SK-N-SH (cell line): ENCODE data around the gene ASIC2. TPM values are rescaled to one million over a fixed set of nuclear protein-coding genes. Genes with fewer than 3 reads are reported as not detected.

Experiments
- CTCF ChIA-PET: fragments of 300-600, 350-600 bp; formaldehyde crosslinking; extraction: SDS; loops from one replicate; lab custom pipeline; 2021; lab: Yijun Ruan, JAX
- POLR2A ChIA-PET: fragments of 350-600 bp; sonication (Branson Sonifier 250); formaldehyde crosslinking; extraction: SDS; loops from one replicate; lab custom pipeline; 2020; ENCODE audit warnings: antibody characterized with exemption, inconsistent platforms; lab: Yijun Ruan, JAX
- DNase-seq: peaks from one replicate; pipeline ENCODE4 v3.0.0; 2012
- H2AFZ ChIP-seq: fragments of 200-600 bp; sonication (generic); 2 replicates; pipeline ENCODE4 v1.8.1; 2016; ENCODE audit warnings: antibody characterized with exemption, mild to moderate bottlenecking, low read depth
- H3F3A ChIP-seq: fragments of 200-600 bp; sonication (generic); replicated peaks from 2 replicates; pipeline ENCODE3; 2016; ENCODE audit warnings: antibody characterized with exemption, mild to moderate bottlenecking; ENCODE audit not compliant: insufficient read depth
- H3K27ac ChIP-seq, 2 experiments: fragments of 200-500 bp in 1 of 2; fragments of 200-600 bp in 1 of 2; sonication (Bioruptor generic) in 1 of 2; sonication (generic), shearing (Covaris generic) in 1 of 2; 2 replicates each; pipeline versions ENCODE4 v1.5.1 to v1.6.1; 2014 to 2016; ENCODE audit warnings: low read depth in 2 of 2, inconsistent platforms in 1 of 2, low read length in 1 of 2, mild to moderate bottlenecking in 1 of 2, mixed read lengths in 1 of 2
- H3K27me3 ChIP-seq: fragments of 200-600 bp; sonication (generic), shearing (Covaris generic); 2 replicates; pipeline ENCODE4 v1.6.1; 2016; ENCODE audit warnings: mixed run types; ENCODE audit not compliant: insufficient read depth
- H3K36me3 ChIP-seq, 2 experiments: fragments of 200-500 bp in 1 of 2; fragments of 200-600 bp in 1 of 2; sonication (Bioruptor generic) in 1 of 2; sonication (generic) in 1 of 2; replicated peaks in 1 of 2; 2 replicates each; pipeline versions ENCODE3 to v1.5.1; 2014 to 2016; ENCODE audit warnings: low read length in 1 of 2, mild to moderate bottlenecking in 1 of 2; ENCODE audit not compliant: insufficient read depth in 2 of 2, control insufficient read depth in 1 of 2
- H3K4me1 ChIP-seq, 2 experiments: fragments of 200-500 bp in 1 of 2; fragments of 200-600 bp in 1 of 2; sonication (Bioruptor generic) in 1 of 2; sonication (generic), shearing (Covaris generic) in 1 of 2; 2 replicates each; pipeline versions ENCODE4 v1.5.1 to v1.6.1; 2014 to 2016; ENCODE audit warnings: low read depth in 1 of 2, low read length in 1 of 2, mixed run types in 1 of 2; ENCODE audit not compliant: insufficient read depth in 2 of 2, control insufficient read depth in 1 of 2
- H3K4me2 ChIP-seq: fragments of 200-600 bp; sonication (generic), shearing (Covaris generic); 2 replicates; pipeline ENCODE4 v1.6.1; 2017; ENCODE audit warnings: mixed run types
- H3K4me3 ChIP-seq, 2 experiments: fragments of 200-500 bp in 1 of 2; fragments of 200-600 bp in 1 of 2; sonication (Bioruptor generic) in 1 of 2; sonication (generic), shearing (Covaris generic) in 1 of 2; 2 replicates each; pipeline versions ENCODE4 v1.5.1 to v1.8.1; 2014 to 2016; ENCODE audit warnings: low read depth in 2 of 2, inconsistent platforms in 1 of 2, low read length in 1 of 2, mild to moderate bottlenecking in 1 of 2, mixed read lengths in 1 of 2, moderate library complexity in 1 of 2
- H3K79me2 ChIP-seq: fragments of 200-600 bp; sonication (generic); 2 replicates; pipeline ENCODE4 v1.8.1; 2017; ENCODE audit warnings: mild to moderate bottlenecking; ENCODE audit not compliant: insufficient read depth
- H3K9ac ChIP-seq: fragments of 200-600 bp; sonication (generic); 2 replicates; pipeline ENCODE4 v1.6.1; 2017; ENCODE audit warnings: mixed run types
- H3K9me2 ChIP-seq: fragments of 200-600 bp; sonication (generic); 2 replicates; pipeline ENCODE4 v1.6.1; 2017; ENCODE audit warnings: mixed run types
- H3K9me3 ChIP-seq: fragments of 200-600 bp; sonication (generic); 2 replicates; pipeline ENCODE4 v1.6.1; 2017; ENCODE audit warnings: mixed run types, mild to moderate bottlenecking, moderate library complexity
- H4K20me1 ChIP-seq: fragments of 200-600 bp; sonication (generic); 2 replicates; pipeline ENCODE4 v1.6.1; 2017; ENCODE audit warnings: mild to moderate bottlenecking, mixed run types; ENCODE audit not compliant: insufficient read depth
- CHD2 ChIP-seq: fragments of 150-350 bp; IDR thresholded peaks from 2 replicates; pipeline ENCODE4 v1.6.1; 2018; ENCODE audit warnings: low read length; ENCODE audit not compliant: partially characterized antibody
- ELF1 ChIP-seq: IDR thresholded peaks from 2 replicates; pipeline ENCODE4 v1.4.0; 2012
- EP300 ChIP-seq, 2 experiments: IDR thresholded peaks; 2 replicates each; pipeline versions ENCODE4 v1.4.0 to v1.6.1; 2012; ENCODE audit warnings: borderline replicate concordance in 1 of 2, low read depth in 1 of 2, low read length in 1 of 2
- FOSL2 ChIP-seq: IDR thresholded peaks from 2 replicates; pipeline ENCODE4 v1.4.0; 2012; ENCODE audit warnings: low read depth, mild to moderate bottlenecking, moderate library complexity, borderline replicate concordance
- GABPA ChIP-seq: IDR thresholded peaks from 2 replicates; pipeline ENCODE4 v1.4.0; 2012; ENCODE audit warnings: low read depth, mild to moderate bottlenecking
- GATA2 ChIP-seq: sonication (generic); formaldehyde crosslinking; IDR thresholded peaks from 2 replicates; pipeline ENCODE4 v1.5.0; 2020; ENCODE audit warnings: mild to moderate bottlenecking, missing genetic modification reagents
- MXI1 ChIP-seq: IDR thresholded peaks from 2 replicates; pipeline ENCODE4 v1.6.1; 2012; ENCODE audit warnings: mild to moderate bottlenecking, low read depth, low read length, improper control_type of control experiment
- NFIC ChIP-seq: IDR thresholded peaks from 2 replicates; pipeline ENCODE4 v1.4.0; 2012; ENCODE audit warnings: borderline replicate concordance
- RAD21 ChIP-seq: IDR thresholded peaks from 2 replicates; pipeline ENCODE4 v1.6.1; 2012; ENCODE audit warnings: mild to moderate bottlenecking, low read length
- WGBS: methylation state at CpG from one replicate; pipeline ENCODE4 v1.1.6; 2017; ENCODE audit warnings: low lambda C conversion rate; 5-methylcytosine and 5-hydroxymethylcytosine counted together
- polyA plus RNA-seq, 3 experiments: library from polyadenylated mRNA; depleted of rRNA; stranded (reverse); fragments of >200 nt; gene quantifications; 2 replicates each; pipeline ENCODE4 v1.2.3, GENCODE V29; 2012
- TF ChIP-seq, protein P1 (sequence below): IDR thresholded peaks from 2 replicates; pipeline ENCODE4 v1.4.0; 2012; ENCODE audit warnings: low read depth, borderline replicate concordance
- TF ChIP-seq, protein P2 (sequence below): IDR thresholded peaks from 2 replicates; pipeline ENCODE4 v1.4.0; 2012; ENCODE audit warnings: low read depth
- TF ChIP-seq, protein P3 (sequence below): IDR thresholded peaks from 2 replicates; pipeline ENCODE4; 2012
- TF ChIP-seq, protein P4 (sequence below): fragments of 200-600 bp; sonication (generic); IDR thresholded peaks from 2 replicates; pipeline ENCODE4 v1.6.1; 2017; ENCODE audit warnings: antibody characterized with exemption, mild to moderate bottlenecking, moderate library complexity
- TF ChIP-seq, protein P5 (sequence below): fragments of 150-350 bp; IDR thresholded peaks from 2 replicates; pipeline ENCODE4 v1.6.1; 2017; ENCODE audit warnings: antibody characterized with exemption, low read length, low read depth, borderline replicate concordance

Gene ASIC2
- polyA plus RNA-seq, 1 of the 3 experiments (the other 2 are of a cell fraction): 0.08 TPM

DNA sequence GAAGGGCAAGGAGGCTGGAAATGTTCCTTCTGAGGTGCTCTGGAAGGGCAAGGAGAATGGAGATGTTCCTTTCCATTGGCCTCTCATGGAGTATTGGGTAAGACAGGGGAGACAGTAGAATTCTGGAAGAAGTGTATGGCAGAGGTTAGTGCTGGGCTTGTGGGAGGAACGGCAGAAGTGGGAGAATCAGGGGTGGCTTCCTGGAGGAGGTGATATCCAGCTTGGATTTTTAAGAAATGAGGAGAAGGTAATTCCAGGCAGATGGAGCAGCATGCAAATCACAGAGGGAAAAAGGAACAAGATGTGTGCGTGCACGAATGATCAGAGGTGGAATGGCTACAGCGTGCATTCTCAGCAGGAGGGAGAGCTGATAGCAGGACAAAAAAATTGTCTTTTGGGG lies 45.1 kb upstream of the ASIC2 start:
- Histone ChIP-seq H3K4me2 (no peak overlapping the region), H3K27ac (no peak overlapping the region), H3K36me3 (no peaks in the 10 kb centered on the region), H3K27me3 (peaks cover 9% of the 10 kb centered on the region; the same call in 1 of the 2 replicates), H3K9ac (no peak overlapping the region), H4K20me1 (no peaks in the 10 kb centered on the region), H3K79me2 (no peaks in the 10 kb centered on the region), H3K9me2 (no peaks in the 10 kb centered on the region), H3F3A (no peaks in the 10 kb centered on the region), H3K9me3 (no peaks in the 10 kb centered on the region), H2AFZ (no peak overlapping the region), H3K4me3 (no peak overlapping the region), H3K4me1 (no peaks in the 10 kb centered on the region)
- CTCF ChIA-PET: interaction anchor here (0.7 kb wide), 1 partner anchor 119 kb away, joined by 3 read pairs; no protein-coding TSS in a partner anchor
- WGBS: 38% methylated on average over 4 of the region's 4 CpGs
- TF ChIP-seq, protein P1, sequence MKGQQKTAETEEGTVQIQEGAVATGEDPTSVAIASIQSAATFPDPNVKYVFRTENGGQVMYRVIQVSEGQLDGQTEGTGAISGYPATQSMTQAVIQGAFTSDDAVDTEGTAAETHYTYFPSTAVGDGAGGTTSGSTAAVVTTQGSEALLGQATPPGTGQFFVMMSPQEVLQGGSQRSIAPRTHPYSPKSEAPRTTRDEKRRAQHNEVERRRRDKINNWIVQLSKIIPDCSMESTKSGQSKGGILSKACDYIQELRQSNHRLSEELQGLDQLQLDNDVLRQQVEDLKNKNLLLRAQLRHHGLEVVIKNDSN: no peak
- TF ChIP-seq GATA2 (CRISPR knock-in tag) (no peak), CHD2 (no peak), MXI1 (no peak), EP300 (IDR thresholded peaks at IDR 0.05; ENCODE audit: borderline replicate concordance in 1 of 2, low read depth in 1 of 2, low read length in 1 of 2) (no peak), ELF1 (no peak), RAD21 (no peak), GABPA (no peak), FOSL2 (no peak), NFIC (no peak)
- TF ChIP-seq, protein P2, sequence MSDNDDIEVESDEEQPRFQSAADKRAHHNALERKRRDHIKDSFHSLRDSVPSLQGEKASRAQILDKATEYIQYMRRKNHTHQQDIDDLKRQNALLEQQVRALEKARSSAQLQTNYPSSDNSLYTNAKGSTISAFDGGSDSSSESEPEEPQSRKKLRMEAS: no peak
- TF ChIP-seq, protein P3, sequence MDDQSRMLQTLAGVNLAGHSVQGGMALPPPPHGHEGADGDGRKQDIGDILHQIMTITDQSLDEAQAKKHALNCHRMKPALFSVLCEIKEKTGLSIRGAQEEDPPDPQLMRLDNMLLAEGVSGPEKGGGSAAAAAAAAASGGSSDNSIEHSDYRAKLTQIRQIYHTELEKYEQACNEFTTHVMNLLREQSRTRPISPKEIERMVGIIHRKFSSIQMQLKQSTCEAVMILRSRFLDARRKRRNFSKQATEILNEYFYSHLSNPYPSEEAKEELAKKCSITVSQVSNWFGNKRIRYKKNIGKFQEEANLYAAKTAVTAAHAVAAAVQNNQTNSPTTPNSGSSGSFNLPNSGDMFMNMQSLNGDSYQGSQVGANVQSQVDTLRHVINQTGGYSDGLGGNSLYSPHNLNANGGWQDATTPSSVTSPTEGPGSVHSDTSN: no peak
- TF ChIP-seq, protein P4, sequence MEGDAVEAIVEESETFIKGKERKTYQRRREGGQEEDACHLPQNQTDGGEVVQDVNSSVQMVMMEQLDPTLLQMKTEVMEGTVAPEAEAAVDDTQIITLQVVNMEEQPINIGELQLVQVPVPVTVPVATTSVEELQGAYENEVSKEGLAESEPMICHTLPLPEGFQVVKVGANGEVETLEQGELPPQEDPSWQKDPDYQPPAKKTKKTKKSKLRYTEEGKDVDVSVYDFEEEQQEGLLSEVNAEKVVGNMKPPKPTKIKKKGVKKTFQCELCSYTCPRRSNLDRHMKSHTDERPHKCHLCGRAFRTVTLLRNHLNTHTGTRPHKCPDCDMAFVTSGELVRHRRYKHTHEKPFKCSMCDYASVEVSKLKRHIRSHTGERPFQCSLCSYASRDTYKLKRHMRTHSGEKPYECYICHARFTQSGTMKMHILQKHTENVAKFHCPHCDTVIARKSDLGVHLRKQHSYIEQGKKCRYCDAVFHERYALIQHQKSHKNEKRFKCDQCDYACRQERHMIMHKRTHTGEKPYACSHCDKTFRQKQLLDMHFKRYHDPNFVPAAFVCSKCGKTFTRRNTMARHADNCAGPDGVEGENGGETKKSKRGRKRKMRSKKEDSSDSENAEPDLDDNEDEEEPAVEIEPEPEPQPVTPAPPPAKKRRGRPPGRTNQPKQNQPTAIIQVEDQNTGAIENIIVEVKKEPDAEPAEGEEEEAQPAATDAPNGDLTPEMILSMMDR: no peak
- TF ChIP-seq, protein P5, sequence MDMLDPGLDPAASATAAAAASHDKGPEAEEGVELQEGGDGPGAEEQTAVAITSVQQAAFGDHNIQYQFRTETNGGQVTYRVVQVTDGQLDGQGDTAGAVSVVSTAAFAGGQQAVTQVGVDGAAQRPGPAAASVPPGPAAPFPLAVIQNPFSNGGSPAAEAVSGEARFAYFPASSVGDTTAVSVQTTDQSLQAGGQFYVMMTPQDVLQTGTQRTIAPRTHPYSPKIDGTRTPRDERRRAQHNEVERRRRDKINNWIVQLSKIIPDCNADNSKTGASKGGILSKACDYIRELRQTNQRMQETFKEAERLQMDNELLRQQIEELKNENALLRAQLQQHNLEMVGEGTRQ: no peak
- DNase-seq: no peak
- POLR2A ChIA-PET: no interaction called here
